SU-DHL-6 (cell line): ENCODE data around the gene TLE1.

Experiments used
- H2AFZ ChIP-seq: fragments of 200-600 bp; sonication (generic); 2 replicates; pipeline ENCODE4 v1.6.1; 2014; ENCODE audit warnings: low read depth, mild to moderate bottlenecking, moderate library complexity, mixed read lengths, antibody characterized with exemption, low read length; ENCODE audit not compliant: severe bottlenecking
- H3F3A ChIP-seq: fragments of 200-600 bp; shearing (Covaris generic); 2 replicates; pipeline ENCODE4 v1.6.0; 2016; ENCODE audit warnings: antibody characterized with exemption, mild to moderate bottlenecking; ENCODE audit not compliant: insufficient read depth
- H3K27ac ChIP-seq: fragments of 200-600 bp; sonication (generic); 2 replicates; pipeline ENCODE4 v1.5.1; 2016; ENCODE audit warnings: low read depth, mild to moderate bottlenecking, low read length, moderate library complexity, mixed read lengths
- H3K27me3 ChIP-seq: fragments of 200-600 bp; sonication (generic), shearing (Covaris generic); 2 replicates; pipeline ENCODE4 v1.6.0; 2014; ENCODE audit warnings: mild to moderate bottlenecking, low read length
- H3K36me3 ChIP-seq: fragments of 200-600 bp; sonication (generic); 2 replicates; pipeline ENCODE4 v1.6.1; 2014; ENCODE audit warnings: mild to moderate bottlenecking, low read length, mixed read lengths
- H3K4me2 ChIP-seq: fragments of 300-600, 200-600 bp; shearing (Covaris generic), sonication (generic); 2 replicates; pipeline ENCODE4 v1.6.0; 2014; ENCODE audit warnings: low read length, low read depth, mild to moderate bottlenecking; ENCODE audit not compliant: poor library complexity, severe bottlenecking
- H3K4me3 ChIP-seq: fragments of 200-600 bp; sonication (generic); 2 replicates; pipeline ENCODE4 v1.5.1; 2014; ENCODE audit warnings: antibody characterized with exemption, low read length, mild to moderate bottlenecking, mixed read lengths; ENCODE audit not compliant: insufficient read depth, poor library complexity, severe bottlenecking
- H3K79me2 ChIP-seq: fragments of 200-600 bp; sonication (generic); 2 replicates; pipeline ENCODE4 v1.6.1; 2014; ENCODE audit warnings: mild to moderate bottlenecking, low read length, moderate library complexity; ENCODE audit not compliant: insufficient read depth
- H3K9ac ChIP-seq: fragments of 200-600 bp; sonication (generic); 2 replicates; pipeline ENCODE4 v1.7.0; 2014; ENCODE audit warnings: mild to moderate bottlenecking, low read length
- H3K9me2 ChIP-seq: fragments of 200-600 bp; sonication (generic); replicated peaks from 2 replicates; pipeline ENCODE4 v1.6.1; 2014; ENCODE audit warnings: low read length; ENCODE audit not compliant: insufficient read depth
- H3K9me3 ChIP-seq: fragments of 200-600 bp; sonication (generic); 2 replicates; pipeline ENCODE4 v1.6.1; 2014; ENCODE audit warnings: low read length, mixed read lengths; ENCODE audit not compliant: insufficient read depth
- H4K20me1 ChIP-seq: fragments of 200-600 bp; sonication (generic); 2 replicates; pipeline ENCODE4 v1.6.1; 2014; ENCODE audit warnings: low read depth, mild to moderate bottlenecking, antibody characterized with exemption, low read length, moderate library complexity, mixed read lengths
- EZH2phosphoT487 ChIP-seq: fragments of 200-600 bp; sonication (generic), shearing (Covaris generic); conservative IDR thresholded peaks from 2 replicates; pipeline ENCODE4 v1.6.1; 2018; ENCODE audit warnings: mild to moderate bottlenecking, antibody characterized with exemption, low read length, moderate library complexity, mixed read lengths
- TF ChIP-seq, protein P1 (sequence below): fragments of 200-600 bp; sonication (generic); IDR thresholded peaks from one replicate; pipeline ENCODE4 v1.5.1; 2017; ENCODE audit warnings: antibody characterized with exemption, mild to moderate bottlenecking, low read length, moderate library complexity; ENCODE audit not compliant: insufficient read depth, poor library complexity, severe bottlenecking

TLE1 gene

DNA sequence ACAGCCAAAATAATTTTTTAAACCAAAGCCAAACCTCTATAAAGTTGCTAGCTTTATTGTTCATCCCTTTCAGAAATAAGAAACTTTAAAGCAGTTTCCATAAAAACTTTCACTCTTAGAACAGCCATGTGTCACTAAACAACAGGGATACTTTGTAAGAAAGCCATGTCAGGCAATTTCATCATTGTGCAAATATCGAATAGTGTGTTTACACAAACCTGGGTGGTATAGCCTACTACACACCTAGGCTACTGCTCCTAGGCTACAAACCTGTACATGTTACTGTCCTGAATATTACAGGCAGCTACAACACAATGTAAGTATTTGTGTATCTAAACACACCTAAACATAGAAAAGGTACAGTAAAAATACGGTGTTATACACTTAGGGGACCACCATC, 59.9 kb downstream of the TLE1 start:
- Histone ChIP-seq H3K4me2 (no peak overlapping the region), H2AFZ (no peak overlapping the region), H3F3A (no peaks in the 10 kb centered on the region), H3K4me3 (no peak overlapping the region), H3K36me3 (no peaks in the 10 kb centered on the region), H3K27ac (no peak overlapping the region), H3K9me3 (no peaks in the 10 kb centered on the region), H3K27me3 (no peaks in the 10 kb centered on the region), H3K9me2 (no peaks in the 10 kb centered on the region), H3K79me2 (no peaks in the 10 kb centered on the region), H3K9ac (no peak overlapping the region), H4K20me1 (no peaks in the 10 kb centered on the region)
- TF ChIP-seq, protein P1, sequence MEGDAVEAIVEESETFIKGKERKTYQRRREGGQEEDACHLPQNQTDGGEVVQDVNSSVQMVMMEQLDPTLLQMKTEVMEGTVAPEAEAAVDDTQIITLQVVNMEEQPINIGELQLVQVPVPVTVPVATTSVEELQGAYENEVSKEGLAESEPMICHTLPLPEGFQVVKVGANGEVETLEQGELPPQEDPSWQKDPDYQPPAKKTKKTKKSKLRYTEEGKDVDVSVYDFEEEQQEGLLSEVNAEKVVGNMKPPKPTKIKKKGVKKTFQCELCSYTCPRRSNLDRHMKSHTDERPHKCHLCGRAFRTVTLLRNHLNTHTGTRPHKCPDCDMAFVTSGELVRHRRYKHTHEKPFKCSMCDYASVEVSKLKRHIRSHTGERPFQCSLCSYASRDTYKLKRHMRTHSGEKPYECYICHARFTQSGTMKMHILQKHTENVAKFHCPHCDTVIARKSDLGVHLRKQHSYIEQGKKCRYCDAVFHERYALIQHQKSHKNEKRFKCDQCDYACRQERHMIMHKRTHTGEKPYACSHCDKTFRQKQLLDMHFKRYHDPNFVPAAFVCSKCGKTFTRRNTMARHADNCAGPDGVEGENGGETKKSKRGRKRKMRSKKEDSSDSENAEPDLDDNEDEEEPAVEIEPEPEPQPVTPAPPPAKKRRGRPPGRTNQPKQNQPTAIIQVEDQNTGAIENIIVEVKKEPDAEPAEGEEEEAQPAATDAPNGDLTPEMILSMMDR, result no peak
- no peak for TF ChIP-seq EZH2phosphoT487

GRCh38 chr9:81628897-81629296, 60.5 kb downstream of the TLE1 start:
- H4K20me1 ChIP-seq, result no peaks in the 10 kb centered on the region
- H3K27me3 ChIP-seq, result no peaks in the 10 kb centered on the region
- H3K9me2 ChIP-seq, result no peaks in the 10 kb centered on the region
- H3K9ac ChIP-seq, result no peak overlapping the region
- no peak overlapping the region for H3K4me2 ChIP-seq
- no peak overlapping the region for H3K27ac ChIP-seq
- TF ChIP-seq EZH2phosphoT487, result no peak
- TF ChIP-seq, protein P1, result no peak
- no peaks in the 10 kb centered on the region for H3K36me3 ChIP-seq
- H2AFZ ChIP-seq, result no peak overlapping the region
- no peak overlapping the region for H3K4me3 ChIP-seq
- H3F3A ChIP-seq, result no peaks in the 10 kb centered on the region
- H3K79me2 ChIP-seq, result no peaks in the 10 kb centered on the region
- no peaks in the 10 kb centered on the region for H3K9me3 ChIP-seq

DNA sequence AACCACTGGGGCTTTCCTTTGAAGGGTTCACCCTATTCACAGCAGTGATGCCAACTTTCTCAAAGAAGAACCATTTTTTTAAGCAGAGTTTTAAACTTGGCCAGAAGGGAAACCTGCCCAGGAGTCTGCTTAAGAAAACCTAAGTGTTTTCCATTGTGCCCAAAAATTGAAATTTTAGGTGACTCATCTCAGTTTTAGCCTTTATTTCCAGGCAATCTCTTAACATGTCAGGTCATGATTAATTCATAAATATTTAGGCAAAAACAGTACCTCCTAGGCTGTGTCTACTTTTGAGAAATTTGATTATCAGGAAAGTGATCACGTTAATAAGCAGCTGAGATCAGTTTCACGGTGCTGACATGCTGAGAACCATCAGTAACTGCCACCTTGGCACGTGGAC, 61.9 kb downstream of the TLE1 start:
- Histone ChIP-seq H3K4me3 (no peak overlapping the region), H3K9me3 (no peaks in the 10 kb centered on the region), H3K36me3 (no peaks in the 10 kb centered on the region), H3K4me2 (no peak overlapping the region), H3F3A (no peaks in the 10 kb centered on the region), H2AFZ (no peak overlapping the region), H3K27me3 (no peaks in the 10 kb centered on the region), H3K9me2 (no peaks in the 10 kb centered on the region), H3K27ac (no peak overlapping the region), H3K79me2 (no peaks in the 10 kb centered on the region), H3K9ac (no peak overlapping the region), H4K20me1 (no peaks in the 10 kb centered on the region)
- no peak for TF ChIP-seq EZH2phosphoT487
- TF ChIP-seq, protein P1, result no peak
